ENCODE data around the gene LHX4. TPM values are rescaled to one million over a fixed set of nuclear protein-coding genes. Genes with fewer than 3 reads are reported as not detected.
A peak's percentile ranks its signal among the peaks of the same experiment; 100 is the strongest.

LHX4 gene
- polyA plus RNA-seq, 4 donors, result 0.18 to 2.9 (median 0.25) TPM

GRCh38 chr1:180271272-180272255, 41.5 kb downstream of the LHX4 start:
- Histone ChIP-seq H3K36me3 (ENCODE audit: control insufficient read depth in 3 of 3, insufficient read depth in 2 of 3, low read depth in 1 of 3, low read length in 3 of 3) (peaks cover 0 to 31% (median 0%) of the 10 kb centered on the region in 3 donors), H3K4me3 (ENCODE audit: low read depth in 1 of 3, low read length in 3 of 3) (no peak overlapping the region), H3K9me3 (ENCODE audit: control insufficient read depth in 2 of 2, insufficient read depth in 1 of 2, low read depth in 1 of 2, low read length in 1 of 2) (no peaks in the 10 kb centered on the region), H3K27me3 (ENCODE audit: control insufficient read depth in 3 of 3, insufficient read depth in 3 of 3, low read length in 3 of 3) (no peaks in the 10 kb centered on the region), H3K4me1 (ENCODE audit: control insufficient read depth in 3 of 3, insufficient read depth in 2 of 3, low read depth in 1 of 3, low read length in 2 of 3) (peaks cover 5 to 27% (median 12%) of the 10 kb centered on the region in 3 donors), H3K27ac (ENCODE audit: low read depth in 1 of 3, low read length in 2 of 3) (peak overlapping the region; percentile 29 to 75 (median 63))
- WGBS, 3 donors, result 68 to 76% (median 72%) methylated on average over 23 of the region's 23 CpGs
- FAIRE-seq (no peak), DNase-seq (peak; percentile 14 to 20)

GRCh38 chr1:180272395-180272794, 42.3 kb downstream of the LHX4 start:
- Histone ChIP-seq H3K4me1 (ENCODE audit: control insufficient read depth in 3 of 3, insufficient read depth in 2 of 3, low read depth in 1 of 3, low read length in 2 of 3) (peaks cover 5 to 27% (median 12%) of the 10 kb centered on the region in 3 donors), H3K4me3 (ENCODE audit: low read depth in 1 of 3, low read length in 3 of 3) (no peak overlapping the region), H3K9me3 (ENCODE audit: control insufficient read depth in 2 of 2, insufficient read depth in 1 of 2, low read depth in 1 of 2, low read length in 1 of 2) (no peaks in the 10 kb centered on the region), H3K36me3 (ENCODE audit: control insufficient read depth in 3 of 3, insufficient read depth in 2 of 3, low read depth in 1 of 3, low read length in 3 of 3) (peaks cover 0 to 31% (median 0%) of the 10 kb centered on the region in 3 donors), H3K27ac (ENCODE audit: low read depth in 1 of 3, low read length in 2 of 3) (no peak overlapping the region), H3K27me3 (ENCODE audit: control insufficient read depth in 3 of 3, insufficient read depth in 3 of 3, low read length in 3 of 3) (no peaks in the 10 kb centered on the region)
- DNase-seq (no peak), FAIRE-seq (no peak)
- 97 to 98% (median 98%) methylated on average over 4 of the region's 4 CpGs for WGBS, 3 donors

- Histone ChIP-seq H3K27me3 (ENCODE audit: control insufficient read depth in 3 of 3, insufficient read depth in 3 of 3, low read length in 3 of 3) (no peaks in the 10 kb centered on the region), H3K9me3 (ENCODE audit: control insufficient read depth in 2 of 2, insufficient read depth in 1 of 2, low read depth in 1 of 2, low read length in 1 of 2) (no peaks in the 10 kb centered on the region), H3K36me3 (ENCODE audit: control insufficient read depth in 3 of 3, insufficient read depth in 2 of 3, low read depth in 1 of 3, low read length in 3 of 3) (peaks cover 0 to 33% (median 0%) of the 10 kb centered on the region in 3 donors), H3K4me1 (ENCODE audit: control insufficient read depth in 3 of 3, insufficient read depth in 2 of 3, low read depth in 1 of 3, low read length in 2 of 3) (peaks cover 5 to 27% (median 12%) of the 10 kb centered on the region in 3 donors), H3K4me3 (ENCODE audit: low read depth in 1 of 3, low read length in 3 of 3) (no peak overlapping the region), H3K27ac (ENCODE audit: low read depth in 1 of 3, low read length in 2 of 3) (no peak overlapping the region)
- no peak for DNase-seq
- no peak for FAIRE-seq
- WGBS, 3 donors, result 96 to 98% (median 97%) methylated on average over 2 of the region's 2 CpGs
These were observed 43.0 kb downstream of the LHX4 start for GRCh38 chr1:180273066-180273465.

- Histone ChIP-seq H3K27me3 (ENCODE audit: control insufficient read depth in 3 of 3, insufficient read depth in 3 of 3, low read length in 3 of 3) (no peaks in the 10 kb centered on the region), H3K27ac (ENCODE audit: low read depth in 1 of 3, low read length in 2 of 3) (no peak overlapping the region), H3K4me3 (ENCODE audit: low read depth in 1 of 3, low read length in 3 of 3) (no peak overlapping the region), H3K36me3 (ENCODE audit: control insufficient read depth in 3 of 3, insufficient read depth in 2 of 3, low read depth in 1 of 3, low read length in 3 of 3) (peaks cover 0 to 40% (median 0%) of the 10 kb centered on the region in 3 donors), H3K4me1 (ENCODE audit: control insufficient read depth in 3 of 3, insufficient read depth in 2 of 3, low read depth in 1 of 3, low read length in 2 of 3) (peaks cover 5 to 27% (median 12%) of the 10 kb centered on the region in 3 donors), H3K9me3 (ENCODE audit: control insufficient read depth in 2 of 2, insufficient read depth in 1 of 2, low read depth in 1 of 2, low read length in 1 of 2) (no peaks in the 10 kb centered on the region)
- no peak for FAIRE-seq
- no peak for DNase-seq
- WGBS, 3 donors, result 97 to 99% (median 99%) methylated on average over 11 of the region's 11 CpGs
These were observed 44.2 kb downstream of the LHX4 start for GRCh38 chr1:180274221-180274620.

GRCh38 chr1:180275726-180276125, 45.7 kb downstream of the LHX4 start:
- Histone ChIP-seq H3K4me3 (ENCODE audit: low read depth in 1 of 3, low read length in 3 of 3) (no peak overlapping the region), H3K9me3 (ENCODE audit: control insufficient read depth in 2 of 2, insufficient read depth in 1 of 2, low read depth in 1 of 2, low read length in 1 of 2) (no peaks in the 10 kb centered on the region), H3K27ac (ENCODE audit: low read depth in 1 of 3, low read length in 2 of 3) (no peak overlapping the region), H3K27me3 (ENCODE audit: control insufficient read depth in 3 of 3, insufficient read depth in 3 of 3, low read length in 3 of 3) (no peaks in the 10 kb centered on the region), H3K4me1 (ENCODE audit: control insufficient read depth in 3 of 3, insufficient read depth in 2 of 3, low read depth in 1 of 3, low read length in 2 of 3) (peaks cover 5 to 15% (median 10%) of the 10 kb centered on the region in 3 donors), H3K36me3 (ENCODE audit: control insufficient read depth in 3 of 3, insufficient read depth in 2 of 3, low read depth in 1 of 3, low read length in 3 of 3) (peaks cover 0 to 42% (median 3%) of the 10 kb centered on the region in 3 donors)
- no peak for DNase-seq
- WGBS, 3 donors, result 93 to 97% (median 96%) methylated on average over 5 of the region's 5 CpGs
- no peak for FAIRE-seq

- FAIRE-seq (no peak), DNase-seq (no peak)
- Histone ChIP-seq H3K4me1 (ENCODE audit: control insufficient read depth in 3 of 3, insufficient read depth in 2 of 3, low read depth in 1 of 3, low read length in 2 of 3) (no peaks in the 10 kb centered on the region), H3K4me3 (ENCODE audit: low read depth in 1 of 3, low read length in 3 of 3) (no peak overlapping the region), H3K27ac (ENCODE audit: low read depth in 1 of 3, low read length in 2 of 3) (no peak overlapping the region), H3K27me3 (ENCODE audit: control insufficient read depth in 3 of 3, insufficient read depth in 3 of 3, low read length in 3 of 3) (no peaks in the 10 kb centered on the region), H3K9me3 (ENCODE audit: control insufficient read depth in 2 of 2, insufficient read depth in 1 of 2, low read depth in 1 of 2, low read length in 1 of 2) (no peaks in the 10 kb centered on the region), H3K36me3 (ENCODE audit: control insufficient read depth in 3 of 3, insufficient read depth in 2 of 3, low read depth in 1 of 3, low read length in 3 of 3) (peaks cover 0 to 31% (median 3%) of the 10 kb centered on the region in 3 donors)
- 89 to 96% (median 96%) methylated on average over 5 of the region's 5 CpGs for WGBS, 3 donors
These were observed 47.6 kb downstream of the LHX4 start for GRCh38 chr1:180277476-180278193.

GRCh38 chr1:180278194-180278515, 48.1 kb downstream of the LHX4 start:
- Histone ChIP-seq H3K27me3 (ENCODE audit: control insufficient read depth in 3 of 3, insufficient read depth in 3 of 3, low read length in 3 of 3) (no peaks in the 10 kb centered on the region), H3K36me3 (ENCODE audit: control insufficient read depth in 3 of 3, insufficient read depth in 2 of 3, low read depth in 1 of 3, low read length in 3 of 3) (peaks cover 0 to 27% (median 3%) of the 10 kb centered on the region in 3 donors), H3K9me3 (ENCODE audit: control insufficient read depth in 2 of 2, insufficient read depth in 1 of 2, low read depth in 1 of 2, low read length in 1 of 2) (no peaks in the 10 kb centered on the region), H3K27ac (ENCODE audit: low read depth in 1 of 3, low read length in 2 of 3) (no peak overlapping the region), H3K4me3 (ENCODE audit: low read depth in 1 of 3, low read length in 3 of 3) (no peak overlapping the region), H3K4me1 (ENCODE audit: control insufficient read depth in 3 of 3, insufficient read depth in 2 of 3, low read depth in 1 of 3, low read length in 2 of 3) (no peaks in the 10 kb centered on the region)
- FAIRE-seq, result no peak
- 83 to 99% (median 97%) methylated on average over 2 of the region's 2 CpGs for WGBS, 3 donors
- no peak for DNase-seq

- FAIRE-seq (no peak), DNase-seq (no peak)
- no peaks in the 10 kb centered on the region for H3K9me3 ChIP-seq (ENCODE audit: control insufficient read depth in 2 of 2, insufficient read depth in 1 of 2, low read depth in 1 of 2, low read length in 1 of 2)
- 78 to 93% (median 88%) methylated on average over 9 of the region's 9 CpGs for WGBS, 3 donors
- no peak overlapping the region for H3K27ac ChIP-seq (ENCODE audit: low read depth in 1 of 3, low read length in 2 of 3)
- peaks cover 0 to 24% (median 3%) of the 10 kb centered on the region in 3 donors for H3K36me3 ChIP-seq (ENCODE audit: control insufficient read depth in 3 of 3, insufficient read depth in 2 of 3, low read depth in 1 of 3, low read length in 3 of 3)
- H3K4me1 ChIP-seq (ENCODE audit: control insufficient read depth in 3 of 3, insufficient read depth in 2 of 3, low read depth in 1 of 3, low read length in 2 of 3), result no peaks in the 10 kb centered on the region
- H3K4me3 ChIP-seq (ENCODE audit: low read depth in 1 of 3, low read length in 3 of 3), result no peak overlapping the region
- H3K27me3 ChIP-seq (ENCODE audit: control insufficient read depth in 3 of 3, insufficient read depth in 3 of 3, low read length in 3 of 3), result no peaks in the 10 kb centered on the region
These were observed 48.7 kb downstream of the LHX4 start for GRCh38 chr1:180278596-180279395.

Data from small intestine (tissue), 7 donors.